Fibroblast of the aortic adventitia (primary cell): Measurements from ENCODE around the gene MRPL43. TPM values are rescaled to one million over a fixed set of nuclear protein-coding genes. Genes with fewer than 3 reads are reported as not detected.

Source experiments
- DNase-seq: peaks from one replicate; pipeline ENCODE4 v3.0.0-alpha.2; 2010; ENCODE audit warnings: low read depth
- H3K4me3 ChIP-seq: 2 replicates; pipeline ENCODE4 v1.5.1; 2011; ENCODE audit warnings: low read depth, mild to moderate bottlenecking, control low read depth, low read length, moderate library complexity
- total RNA-seq: library from RNA; depleted of rRNA; stranded (reverse); fragments of >200 nt; gene quantifications from 2 replicates; pipeline ENCODE4 v1.2.3, GENCODE V29; 2012; ENCODE audit warnings: low replicate concordance
- TF ChIP-seq, protein P1 (sequence below): IDR thresholded peaks from 2 replicates; pipeline ENCODE4 v1.5.1; 2011; ENCODE audit warnings: mild to moderate bottlenecking, low read length, control low read depth, inconsistent platforms; ENCODE audit not compliant: insufficient read depth

The MRPL43 gene
- total RNA-seq, 1 donor = 38.2 TPM

DNA sequence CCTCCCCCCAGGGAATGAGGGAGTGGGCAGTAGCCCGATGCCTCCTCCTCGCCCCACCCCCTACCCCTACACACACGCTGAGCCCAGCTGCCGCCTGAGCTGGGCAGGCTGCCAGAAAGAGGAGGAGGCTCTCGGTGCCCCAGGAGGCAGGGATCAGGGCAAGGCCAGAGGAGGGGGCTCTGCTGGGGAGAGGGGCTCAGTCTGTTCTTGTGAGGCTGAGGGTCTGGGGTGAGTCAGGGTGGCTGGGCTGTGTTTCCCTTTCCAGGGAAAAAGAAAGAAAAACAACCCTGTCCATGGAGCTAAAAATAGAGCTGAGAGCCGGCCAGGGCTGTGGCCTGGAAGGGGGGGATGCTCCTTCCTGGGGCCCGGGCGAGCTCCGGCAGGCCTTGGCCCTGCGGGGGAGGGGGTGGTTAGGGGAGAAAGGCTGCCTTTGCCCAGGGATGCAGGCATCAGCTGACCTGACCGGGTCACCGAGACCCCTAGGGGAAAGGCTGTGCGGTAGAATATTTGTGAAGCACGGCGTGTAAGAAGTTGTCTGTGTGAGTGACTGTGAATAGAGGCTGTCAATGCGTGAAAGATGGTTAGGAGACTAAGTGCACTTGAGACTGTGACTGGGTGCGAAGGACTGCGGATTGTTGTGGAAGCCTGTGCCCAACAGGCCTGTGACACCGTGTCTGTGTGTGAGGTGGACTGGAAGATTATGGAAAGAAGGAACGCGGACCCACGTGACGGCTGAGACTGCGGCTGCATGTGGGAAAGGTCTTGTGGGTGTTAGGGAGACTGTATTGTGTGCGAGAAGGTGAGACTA is 11.1 kb upstream of the MRPL43 start:
- TF ChIP-seq, protein P1, sequence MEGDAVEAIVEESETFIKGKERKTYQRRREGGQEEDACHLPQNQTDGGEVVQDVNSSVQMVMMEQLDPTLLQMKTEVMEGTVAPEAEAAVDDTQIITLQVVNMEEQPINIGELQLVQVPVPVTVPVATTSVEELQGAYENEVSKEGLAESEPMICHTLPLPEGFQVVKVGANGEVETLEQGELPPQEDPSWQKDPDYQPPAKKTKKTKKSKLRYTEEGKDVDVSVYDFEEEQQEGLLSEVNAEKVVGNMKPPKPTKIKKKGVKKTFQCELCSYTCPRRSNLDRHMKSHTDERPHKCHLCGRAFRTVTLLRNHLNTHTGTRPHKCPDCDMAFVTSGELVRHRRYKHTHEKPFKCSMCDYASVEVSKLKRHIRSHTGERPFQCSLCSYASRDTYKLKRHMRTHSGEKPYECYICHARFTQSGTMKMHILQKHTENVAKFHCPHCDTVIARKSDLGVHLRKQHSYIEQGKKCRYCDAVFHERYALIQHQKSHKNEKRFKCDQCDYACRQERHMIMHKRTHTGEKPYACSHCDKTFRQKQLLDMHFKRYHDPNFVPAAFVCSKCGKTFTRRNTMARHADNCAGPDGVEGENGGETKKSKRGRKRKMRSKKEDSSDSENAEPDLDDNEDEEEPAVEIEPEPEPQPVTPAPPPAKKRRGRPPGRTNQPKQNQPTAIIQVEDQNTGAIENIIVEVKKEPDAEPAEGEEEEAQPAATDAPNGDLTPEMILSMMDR = no peak
- DNase-seq = peak; percentile 84
- H3K4me3 ChIP-seq = peak overlapping the region; percentile 86

DNA sequence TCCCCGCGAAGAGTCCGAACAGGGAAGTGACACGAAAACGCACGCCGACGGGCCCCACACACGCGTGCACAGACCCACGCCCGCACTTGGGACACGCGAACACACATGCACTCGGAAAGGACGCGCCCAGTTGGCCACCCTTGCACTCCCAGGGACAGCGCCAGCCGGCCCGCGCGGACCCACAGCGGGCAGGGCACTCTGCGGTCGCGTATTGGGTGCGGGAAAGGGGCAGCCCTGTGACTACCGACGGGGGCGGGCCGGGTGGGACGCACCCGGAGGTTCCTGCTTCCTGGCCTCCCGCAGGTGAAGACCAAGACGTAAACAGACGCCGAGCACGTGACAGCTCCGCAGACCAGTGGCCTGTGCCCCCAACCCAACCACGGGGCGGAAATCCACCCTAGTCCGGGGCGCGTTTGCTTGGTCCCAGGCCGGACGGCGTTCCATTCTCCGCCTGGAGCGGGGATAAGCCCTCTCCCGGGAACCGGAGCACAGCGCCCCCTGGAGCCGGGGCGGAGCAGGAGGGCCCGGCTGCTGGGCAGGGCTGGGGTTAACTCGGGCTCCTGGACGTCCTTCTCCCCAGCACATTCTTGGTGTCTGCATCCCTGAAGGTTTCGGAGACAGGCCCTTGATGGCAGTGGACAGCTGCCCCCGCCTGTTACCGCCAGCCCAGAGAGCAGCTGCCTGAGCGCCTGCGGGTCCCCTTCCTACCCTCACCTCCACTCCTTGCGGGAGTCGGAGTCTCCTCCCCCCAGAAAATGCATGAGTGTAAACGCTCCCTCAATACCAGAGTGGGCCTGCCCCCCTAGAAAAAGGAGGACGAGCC is 10.3 kb upstream of the MRPL43 start:
- peak; percentile 75 for DNase-seq

DNA sequence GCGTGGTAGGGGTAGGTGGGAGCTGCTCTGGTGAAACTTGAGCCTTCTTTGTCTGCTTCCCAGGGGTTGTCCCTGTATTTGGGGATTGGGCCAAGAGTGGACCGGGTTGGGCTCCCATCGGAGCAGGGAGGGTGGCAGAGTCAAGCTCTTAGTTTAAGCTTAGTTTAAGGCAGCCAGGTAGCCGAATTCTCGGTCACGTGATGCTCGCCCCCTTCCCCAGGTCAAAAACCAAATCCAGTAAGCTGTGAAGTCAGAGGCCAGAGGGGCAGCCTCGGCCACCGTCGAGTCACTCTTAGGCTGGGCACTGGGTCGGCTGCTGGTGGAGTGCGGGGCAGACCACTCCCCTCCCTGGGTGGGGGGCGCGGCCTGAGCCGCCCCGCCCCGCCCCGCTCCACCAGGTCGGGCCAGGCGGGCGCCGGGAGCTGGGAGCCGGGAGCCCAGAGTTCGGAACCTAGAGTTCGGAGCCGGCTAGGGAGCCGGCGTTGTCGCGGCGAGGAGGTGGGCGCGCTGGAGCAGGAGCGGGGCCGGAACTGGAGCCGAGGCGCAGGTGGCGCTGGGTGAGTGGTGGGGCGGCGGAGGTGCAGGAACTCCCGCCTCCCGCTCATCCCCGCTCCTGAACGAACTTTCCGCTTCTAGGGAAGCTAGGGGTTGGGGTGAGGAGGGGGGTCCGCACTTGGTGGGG is 9.5 kb upstream of the MRPL43 start:
- peak overlapping the region; percentile 86 for H3K4me3 ChIP-seq
- TF ChIP-seq, protein P1 = no peak
- DNase-seq = no peak

More for the DNA sequence above, 10.3 kb upstream of the MRPL43 start:
- TF ChIP-seq, protein P1 = peak; percentile 91
- H3K4me3 ChIP-seq = peak overlapping the region; percentile 86

DNA sequence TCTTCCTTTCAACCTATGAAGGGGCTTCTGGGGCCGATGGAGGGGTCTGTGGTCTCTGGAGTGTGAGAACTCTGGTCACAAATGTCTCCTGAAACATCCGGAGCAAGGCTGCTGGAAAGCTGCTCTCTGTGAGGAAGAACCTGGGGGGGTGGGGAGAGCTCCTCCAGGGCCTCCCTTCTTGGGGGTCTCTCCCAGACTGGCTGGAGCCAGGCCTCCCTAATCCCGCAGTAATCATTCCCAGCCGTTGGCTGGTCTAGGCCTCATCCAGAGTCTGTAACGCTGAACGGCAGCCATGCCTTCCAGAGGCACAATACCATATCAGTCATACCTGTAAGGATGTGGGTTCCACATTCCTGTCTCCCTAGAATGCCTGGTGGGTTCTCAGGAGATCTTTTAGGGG is 7.9 kb upstream of the MRPL43 start:
- H3K4me3 ChIP-seq = no peak overlapping the region
- TF ChIP-seq, protein P1 = no peak
- no peak for DNase-seq

DNA sequence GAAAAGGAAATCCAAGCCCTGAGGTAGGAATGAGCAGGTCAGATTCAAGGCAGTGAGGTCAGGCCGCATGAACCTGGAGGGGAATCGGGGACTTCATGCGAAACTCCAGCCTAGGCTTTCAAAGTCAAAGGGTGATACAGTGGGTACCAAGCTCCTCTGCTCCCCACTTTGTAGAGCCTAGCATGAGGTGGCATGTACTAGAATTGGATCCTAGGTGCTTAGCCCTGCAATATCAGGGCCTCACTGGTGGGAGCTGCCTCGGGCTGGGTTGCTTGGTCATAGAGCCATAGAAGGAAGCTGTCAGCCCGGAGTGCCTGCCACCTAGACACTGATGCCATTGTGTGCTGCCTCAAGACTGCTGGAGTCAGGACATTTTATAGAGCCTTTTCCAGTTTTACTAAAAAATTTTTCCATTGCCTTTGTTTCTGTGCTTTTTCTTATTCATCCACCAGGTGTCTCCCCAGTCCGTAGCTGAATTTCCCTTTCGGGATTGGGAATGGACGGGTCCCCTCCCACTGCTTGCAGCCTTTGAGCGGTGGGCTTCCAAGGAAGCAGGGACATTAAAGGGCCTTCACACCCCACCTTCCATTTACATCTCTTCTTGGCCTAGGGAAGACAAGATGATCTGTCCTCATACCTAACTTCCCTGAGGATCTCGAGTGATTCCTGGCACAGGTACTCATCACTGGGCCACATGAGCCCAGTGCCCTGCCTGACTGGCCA is 6.8 kb upstream of the MRPL43 start:
- H3K4me3 ChIP-seq = no peak overlapping the region
- peak; percentile 61 for DNase-seq
- TF ChIP-seq, protein P1 = peak; percentile 80

DNA sequence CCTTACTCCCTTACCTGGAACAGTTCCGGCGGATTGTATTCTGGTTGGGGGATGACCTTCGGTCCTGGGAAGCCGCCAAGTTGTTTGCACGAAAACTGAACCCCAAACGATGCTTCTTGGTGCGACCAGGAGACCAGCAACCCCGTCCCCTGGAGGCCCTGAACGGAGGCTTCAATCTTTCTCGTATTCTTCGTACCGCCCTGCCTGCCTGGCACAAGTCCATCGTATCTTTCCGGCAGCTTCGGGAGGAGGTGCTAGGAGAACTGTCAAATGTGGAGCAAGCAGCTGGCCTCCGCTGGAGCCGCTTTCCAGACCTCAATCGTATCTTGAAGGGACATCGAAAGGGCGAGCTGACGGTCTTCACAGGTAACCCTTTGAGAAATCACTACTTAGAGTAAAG is 1.8 kb upstream of the MRPL43 start:
- H3K4me3 ChIP-seq = no peak overlapping the region
- TF ChIP-seq, protein P1 = no peak
- no peak for DNase-seq
